Ovary (tissue), 3 donors: Measurements from ENCODE around the gene PRKAB1.

ENCODE experiments used
- CTCF ChIP-seq, 3 donors: fragments of 450-650 bp in 2 of 3; fragments of 200-600 bp in 1 of 3; IDR thresholded peaks; one replicate each; pipeline versions ENCODE4 v1.5.1 to v1.8.0; 2016 to 2022; ENCODE audit warnings: antibody characterized with exemption in 3 of 3, mild to moderate bottlenecking in 1 of 3
- EP300 ChIP-seq: sonication (generic); formaldehyde crosslinking; IDR thresholded peaks from one replicate; pipeline ENCODE4 v1.6.1; 2017; ENCODE audit warnings: antibody characterized with exemption
- POLR2A ChIP-seq: fragments of 450-650 bp; IDR thresholded peaks from one replicate; pipeline ENCODE4 v1.6.1; 2017; ENCODE audit warnings: antibody characterized with exemption, mild to moderate bottlenecking, moderate library complexity
- donor health status: DM: no; HTN: no; CAD: no.

GRCh38 chr12:119668324-119668841 lies 450 bp downstream of the PRKAB1 start:
- TF ChIP-seq CTCF (IDR thresholded peaks at IDR 0.05), result no peak
- TF ChIP-seq EP300, result no peak
- no peak for TF ChIP-seq POLR2A
